Omental fat pad (tissue), 4 donors: ENCODE data around the gene CEP57. TPM values are rescaled to one million over a fixed set of nuclear protein-coding genes. Genes with fewer than 3 reads are reported as not detected.

ENCODE experiments used
- ATAC-seq: fragments of 150-250 bp; one replicate; pipeline ENCODE4 v1.9.1; 2016; ENCODE audit warnings: mild to moderate bottlenecking, moderate library complexity; ENCODE audit not compliant: low FRiP score
- DNase-seq: peaks from one replicate; pipeline ENCODE4 v3.0.0-alpha.2; 2019; ENCODE audit warnings: low spot score
- CTCF ChIP-seq, 3 donors: fragments of 450-650 bp; IDR thresholded peaks; one replicate each; pipeline ENCODE4 v1.5.1; 2016 to 2017; ENCODE audit warnings: antibody characterized with exemption in 3 of 3, mild to moderate bottlenecking in 3 of 3, moderate library complexity in 2 of 3
- total RNA-seq, 4 donors: library from RNA; depleted of rRNA; stranded (reverse); fragments of >200 nt; gene quantifications; one replicate each; pipeline ENCODE4 v1.1.0, GENCODE V29; 2016

The CEP57 gene
- total RNA-seq, 4 donors from 2014 or later = 17.8 to 38.9 (median 30.4) TPM

DNA sequence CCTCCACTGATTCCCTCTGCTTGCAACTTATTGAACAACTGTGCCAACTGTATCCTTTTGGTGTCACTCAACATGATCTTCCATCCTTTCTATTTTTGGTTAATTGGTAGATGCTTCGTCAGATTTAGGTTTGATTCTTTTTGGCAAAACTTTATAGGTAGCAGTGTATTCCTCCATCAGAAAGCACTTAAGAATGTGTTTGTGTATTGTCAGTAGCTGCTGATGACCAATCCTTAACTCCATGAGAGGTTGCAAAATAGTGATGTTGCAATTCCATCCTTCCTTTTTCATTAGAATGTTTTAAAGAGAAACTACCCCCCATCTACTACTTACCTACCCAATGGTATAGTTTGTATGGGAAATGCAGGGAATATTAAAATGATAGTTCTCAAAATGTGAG lies 22.8 kb upstream of the CEP57 start:
- DNase-seq (no peak), ATAC-seq (peak; percentile 64)
- no peak for TF ChIP-seq CTCF (IDR thresholded peaks at IDR 0.05)

- DNase-seq = no peak
- no peak for TF ChIP-seq CTCF (IDR thresholded peaks at IDR 0.05)
- ATAC-seq = no peak
Measured at GRCh38 chr11:95768521-95768920, 21.8 kb upstream of the CEP57 start.

GRCh38 chr11:95776859-95777258 lies 13.4 kb upstream of the CEP57 start:
- no peak for DNase-seq
- no peak for ATAC-seq
- TF ChIP-seq CTCF (IDR thresholded peaks at IDR 0.05) = no peak

GRCh38 chr11:95778699-95779098 lies 11.6 kb upstream of the CEP57 start:
- DNase-seq (no peak), ATAC-seq (no peak)

GRCh38 chr11:95780544-95780943 lies 9.8 kb upstream of the CEP57 start:
- no peak for DNase-seq
- no peak for TF ChIP-seq CTCF (IDR thresholded peaks at IDR 0.05)
- ATAC-seq = no peak

More at GRCh38 chr11:95778699-95779098, 11.6 kb upstream of the CEP57 start:
- TF ChIP-seq CTCF (IDR thresholded peaks at IDR 0.05) = no peak

- no peak for TF ChIP-seq CTCF (IDR thresholded peaks at IDR 0.05)
- no peak for DNase-seq
- no peak for ATAC-seq
Measured at GRCh38 chr11:95788921-95789505, 1.3 kb upstream of the CEP57 start.

DNA sequence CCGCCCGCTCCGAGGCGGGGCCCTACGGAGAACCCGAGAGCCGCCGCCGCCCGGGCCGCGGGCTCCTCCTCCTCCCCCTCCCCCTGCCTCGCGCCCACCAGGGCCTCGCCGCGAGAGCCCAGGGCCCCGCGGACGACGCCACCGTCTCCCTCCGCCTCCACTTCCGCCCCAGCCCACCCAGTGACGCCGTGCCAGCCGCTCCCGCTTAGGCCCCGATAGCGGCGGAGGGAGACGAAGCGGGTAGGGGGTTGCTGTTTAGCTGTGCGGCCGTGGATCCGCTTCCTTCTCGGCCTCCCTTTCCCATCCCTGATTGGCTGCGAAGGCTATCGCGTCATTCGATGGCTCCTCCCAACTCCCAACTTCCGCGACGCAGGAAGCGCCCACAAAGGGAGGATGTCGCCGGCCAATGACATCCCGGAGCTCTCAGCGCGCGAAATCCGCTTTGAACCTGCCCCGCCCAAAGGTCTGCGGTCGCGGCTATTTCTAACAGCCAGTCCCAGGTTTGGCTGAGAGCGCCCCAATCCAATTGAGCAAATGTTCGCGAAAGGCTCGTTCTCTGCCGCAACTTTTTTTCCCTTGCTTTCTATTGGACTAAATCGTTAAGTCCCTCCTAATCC lies 684 bp upstream of the CEP57 start, which contains the start of gene FAM76B:
Gene FAM76B, minus strand, starts transcription at position 277 of the 617 bp plus-strand sequence. CDS start 304 bp downstream, outside the sequence.
- TF ChIP-seq CTCF (IDR thresholded peaks at IDR 0.05) = no peak
- DNase-seq = peak; percentile 87
- peak; percentile 94 for ATAC-seq
